ENCODE data around the gene RAB5IF. TPM values are rescaled to one million over a fixed set of nuclear protein-coding genes. Genes with fewer than 3 reads are reported as not detected.

The RAB5IF gene, protein sequence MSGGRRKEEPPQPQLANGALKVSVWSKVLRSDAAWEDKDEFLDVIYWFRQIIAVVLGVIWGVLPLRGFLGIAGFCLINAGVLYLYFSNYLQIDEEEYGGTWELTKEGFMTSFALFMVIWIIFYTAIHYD
- 41.3 TPM for total RNA-seq

DNA sequence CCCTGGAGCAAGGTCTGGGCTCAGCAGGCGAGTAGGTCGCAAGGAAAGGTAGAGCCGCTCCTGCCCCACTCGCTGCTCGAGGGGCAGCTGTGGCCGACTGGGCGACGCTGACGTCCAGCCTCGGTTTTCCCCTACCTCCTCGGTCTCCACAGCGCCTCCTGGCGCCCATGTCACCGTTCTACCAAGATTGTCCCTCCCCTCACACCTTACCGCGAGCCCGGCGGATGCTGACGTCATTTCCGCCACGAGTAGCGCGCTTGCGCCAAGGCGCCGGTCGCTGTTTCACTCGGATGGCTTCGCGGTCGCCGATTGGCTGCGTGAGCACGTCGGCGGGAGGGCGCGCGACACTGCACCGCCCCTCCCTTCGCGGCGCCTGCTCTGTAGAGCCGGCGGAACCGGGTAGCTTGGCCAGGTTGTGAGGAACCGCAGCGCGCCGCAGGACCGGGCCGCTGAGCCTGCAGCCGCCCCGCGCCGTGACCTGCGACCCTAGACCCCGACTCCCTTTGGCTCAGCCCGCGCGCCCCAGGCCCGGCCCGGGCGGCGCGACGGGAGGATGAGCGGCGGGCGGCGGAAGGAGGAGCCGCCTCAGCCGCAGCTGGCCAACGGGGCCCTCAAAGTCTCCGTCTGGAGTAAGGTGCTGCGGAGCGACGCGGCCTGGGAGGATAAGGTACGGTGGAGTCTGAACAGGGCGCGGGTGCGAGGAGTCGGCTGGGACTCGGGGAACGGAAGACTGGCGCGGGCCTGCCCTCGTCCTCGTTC, at the start of gene RAB5IF:
Gene RAB5IF, plus strand, starts transcription at position 381 of the 759 bp plus-strand sequence. Its CDS starts 173 bp downstream, at position 554.

DNA sequence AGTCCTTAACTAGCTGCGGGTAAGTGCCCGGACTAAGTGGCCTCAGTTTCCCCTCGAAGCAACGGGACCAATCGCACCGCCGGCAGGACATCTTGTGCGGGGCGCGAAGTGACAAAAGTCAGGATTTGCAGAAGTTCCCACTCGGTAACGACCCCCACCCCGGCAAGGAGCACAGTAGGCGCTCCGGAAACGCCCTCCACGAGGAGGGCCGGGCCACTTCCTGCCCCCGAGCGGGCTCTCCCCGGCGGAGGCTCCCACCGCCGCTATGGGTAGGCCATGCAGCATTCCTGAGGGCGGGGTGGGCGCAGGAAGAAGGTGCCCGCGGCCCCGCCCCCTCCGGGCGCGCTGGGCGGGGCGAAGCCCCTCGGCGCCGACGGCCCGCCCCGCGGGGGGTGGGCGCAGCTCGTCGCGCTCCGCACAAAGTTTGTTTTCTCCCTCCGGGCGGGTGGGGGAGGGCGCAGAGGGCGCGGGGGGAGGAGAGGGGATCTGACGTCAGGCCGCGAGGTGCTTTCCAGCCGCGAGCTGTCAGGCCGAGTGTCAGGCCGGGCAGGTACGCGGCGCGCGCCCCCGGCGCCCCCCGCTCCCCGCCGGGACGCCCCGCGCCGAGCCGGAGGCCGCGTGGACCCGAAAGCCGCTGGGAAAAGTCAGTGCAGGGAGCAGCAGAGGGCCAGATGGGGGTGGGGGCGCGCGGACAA, 32.3 kb upstream of the RAB5IF start, which contains the start of gene TGIF2:
Gene TGIF2, plus strand, starts transcription at position 495 of the 695 bp plus-strand sequence. CDS start 5,178 bp downstream, outside the sequence.

DNA sequence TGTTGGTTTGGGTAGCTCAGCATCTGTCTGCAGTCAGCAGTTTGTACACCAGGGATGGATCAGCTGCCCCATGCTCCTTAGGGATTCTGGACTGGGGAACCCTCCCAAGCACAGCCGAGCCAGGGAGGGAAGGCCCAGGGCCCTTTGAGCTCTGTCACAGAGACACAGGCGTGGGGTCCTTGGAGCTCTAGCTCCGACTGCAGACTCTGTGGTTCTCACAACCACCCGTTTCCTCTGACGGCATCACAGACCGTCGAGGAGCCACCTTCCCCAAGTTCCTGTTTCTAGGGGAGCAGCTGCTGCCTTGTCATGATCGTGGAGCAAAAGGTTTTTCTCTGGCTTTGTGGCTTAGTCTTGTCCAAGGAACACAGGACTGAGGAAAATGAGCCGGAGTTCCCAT, 40.4 kb downstream of the RAB5IF start, which contains the start of gene SLA2:
Gene SLA2, minus strand, starts transcription at position 199 of the 400 bp plus-strand sequence. CDS start 4,861 bp downstream, outside the sequence.

Small RNAs within 50 kb of the gene (small RNA-seq; reads per million reads assigned to genes)
- gene RF00017 = not detected

Other genes with a start within 250 kb of the RAB5IF start
- 0.23 TPM for gene MYL9, start 64.3 kb upstream of the RAB5IF start, total RNA-seq
- 9.7 TPM for gene TGIF2, start 32.2 kb upstream of the RAB5IF start, total RNA-seq
- not detected for gene SLA2, start 40.4 kb downstream of the RAB5IF start, total RNA-seq
- gene NDRG3, start 140.3 kb downstream of the RAB5IF start, total RNA-seq = 77.5 TPM
- 8.3 TPM for gene DSN1, start 168.0 kb downstream of the RAB5IF start, total RNA-seq

All from diencephalon (tissue), 1 donor.